ENCODE measurements around the gene IRX1.

Gene IRX1

GRCh38 chr5:3601061-3601710 lies 5.6 kb downstream of the IRX1 start:
- no peak for DNase-seq

- DNase-seq = no peak
These were observed 6.5 kb downstream of the IRX1 start for GRCh38 chr5:3601911-3602782.

GRCh38 chr5:3602785-3603502 lies 7.3 kb downstream of the IRX1 start:
- DNase-seq = no peak

GRCh38 chr5:3604501-3604900 lies 8.9 kb downstream of the IRX1 start:
- no peak for DNase-seq

GRCh38 chr5:3605298-3606010 lies 9.8 kb downstream of the IRX1 start:
- DNase-seq = no peak

GRCh38 chr5:3606121-3606831 lies 10.6 kb downstream of the IRX1 start:
- DNase-seq = no peak

- DNase-seq = no peak
These were observed 12.0 kb downstream of the IRX1 start for GRCh38 chr5:3607541-3608181.

- DNase-seq = no peak
These were observed 13.6 kb downstream of the IRX1 start for GRCh38 chr5:3609120-3609681.

- DNase-seq = no peak
These were observed 17.0 kb downstream of the IRX1 start for GRCh38 chr5:3612591-3613042.

- no peak for DNase-seq
These were observed 18.1 kb downstream of the IRX1 start for GRCh38 chr5:3613726-3614125.

- no peak for DNase-seq
These were observed 19.6 kb downstream of the IRX1 start for GRCh38 chr5:3615217-3615616.

GRCh38 chr5:3615829-3616228 lies 20.2 kb downstream of the IRX1 start:
- DNase-seq = no peak

- no peak for DNase-seq
These were observed 23.9 kb downstream of the IRX1 start for GRCh38 chr5:3619579-3619978.

GRCh38 chr5:3622961-3623360 lies 27.3 kb downstream of the IRX1 start:
- DNase-seq = no peak

- no peak for DNase-seq
These were observed 30.0 kb downstream of the IRX1 start for GRCh38 chr5:3625626-3626025.

- no peak for DNase-seq
These were observed 38.4 kb downstream of the IRX1 start for GRCh38 chr5:3634061-3634460.

GRCh38 chr5:3639175-3639574 lies 43.5 kb downstream of the IRX1 start:
- no peak for DNase-seq

GRCh38 chr5:3642231-3642630 lies 46.6 kb downstream of the IRX1 start:
- DNase-seq = no peak

- no peak for DNase-seq
These were observed 54.7 kb downstream of the IRX1 start for GRCh38 chr5:3650320-3650719.

- DNase-seq = no peak
These were observed 55.2 kb downstream of the IRX1 start for GRCh38 chr5:3650868-3651267.
